Endometrial microvascular endothelial cells (primary cell): ENCODE measurements around the gene NECTIN2. TPM values are rescaled to one million over a fixed set of nuclear protein-coding genes. Genes with fewer than 3 reads are reported as not detected.
"Not testable (repeated sequence)": the region's sequence is repeated elsewhere in the genome, so short reads cannot be mapped to it uniquely, and the experiment has no call there.

Experiments used
- in situ Hi-C: cut with HindIII; loops from 2 replicates; pipeline ENCODE4 v1.10.0; 2017; ENCODE audit warnings: low sequenced_read_pairs, low pct_unique_long_range_greater_than_20kb; ENCODE audit errors: inconsistent ontology term
- total RNA-seq: library from RNA; depleted of rRNA; stranded (reverse); fragments of >200 nt; gene quantifications from one replicate; pipeline ENCODE4 v1.2.3, GENCODE V29; 2015; ENCODE audit errors: inconsistent ontology term

Gene NECTIN2
- total RNA-seq, 1 donor from 2014 or later = 307 TPM

DNA sequence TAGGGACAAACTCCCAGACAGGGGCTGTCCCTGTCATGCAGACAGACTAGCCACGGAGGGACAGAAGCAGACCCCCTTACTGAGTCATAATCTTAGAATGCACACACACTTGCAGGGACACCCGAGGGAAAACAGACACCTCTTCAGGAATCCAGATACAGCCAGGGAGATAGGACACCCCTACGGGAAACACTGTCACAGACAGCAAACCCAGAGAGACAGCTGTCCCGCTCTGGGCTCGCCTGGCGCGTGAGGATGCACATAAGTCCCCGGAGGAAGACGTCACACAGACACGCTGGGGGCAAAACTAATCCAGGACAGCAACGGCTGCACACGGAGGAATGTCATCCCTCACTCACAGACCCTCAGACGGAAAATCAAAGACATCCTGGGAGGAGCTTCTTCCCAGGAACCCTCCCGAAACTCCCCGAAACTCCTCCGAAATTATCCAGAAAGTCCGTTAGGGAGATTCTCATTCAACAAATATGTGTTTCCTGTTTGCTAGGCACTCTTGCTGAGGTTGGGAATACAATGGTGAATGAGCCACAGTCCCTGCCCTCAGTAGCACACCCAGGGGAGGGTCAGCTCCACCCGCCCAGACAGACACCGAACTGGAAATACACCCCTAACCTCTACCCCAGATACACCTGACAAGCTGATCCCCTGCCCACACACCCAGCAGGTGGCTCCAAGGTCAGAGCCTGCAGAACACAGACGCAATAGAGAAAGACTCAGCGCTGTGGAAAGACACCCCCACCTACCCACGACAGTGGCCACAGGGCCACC lies 29.8 kb downstream of the NECTIN2 start:
- in situ Hi-C loops = no loop called here

DNA sequence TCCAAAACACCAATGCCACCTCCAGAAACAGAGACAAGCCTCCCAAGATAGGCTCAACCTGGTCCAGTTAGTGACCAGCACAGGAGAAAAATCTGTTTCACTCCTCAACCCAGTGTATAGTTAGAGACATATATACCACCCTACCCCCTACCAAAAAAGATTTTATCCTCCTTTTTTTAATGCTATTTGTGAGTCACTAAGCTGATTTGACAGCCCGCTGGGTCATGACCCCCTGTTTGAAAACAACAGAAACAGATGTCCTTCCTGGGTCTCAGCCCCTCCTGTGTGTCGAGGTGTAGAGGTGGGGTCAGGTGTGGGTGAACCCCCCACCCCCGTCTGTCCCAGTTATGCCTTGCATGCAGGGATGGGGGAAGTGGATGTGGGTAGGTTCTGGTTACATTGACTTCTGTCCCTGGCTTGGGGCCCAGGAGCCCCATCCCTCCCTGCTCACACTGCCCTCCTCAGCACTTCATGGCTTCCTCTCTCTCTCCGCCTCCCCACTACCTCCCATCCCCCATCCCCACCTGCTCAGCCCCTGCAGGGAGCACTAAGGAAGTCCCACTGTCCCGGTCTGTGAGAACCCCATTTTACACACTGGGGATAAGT lies 30.9 kb downstream of the NECTIN2 start:
- in situ Hi-C loops = no loop called here

DNA sequence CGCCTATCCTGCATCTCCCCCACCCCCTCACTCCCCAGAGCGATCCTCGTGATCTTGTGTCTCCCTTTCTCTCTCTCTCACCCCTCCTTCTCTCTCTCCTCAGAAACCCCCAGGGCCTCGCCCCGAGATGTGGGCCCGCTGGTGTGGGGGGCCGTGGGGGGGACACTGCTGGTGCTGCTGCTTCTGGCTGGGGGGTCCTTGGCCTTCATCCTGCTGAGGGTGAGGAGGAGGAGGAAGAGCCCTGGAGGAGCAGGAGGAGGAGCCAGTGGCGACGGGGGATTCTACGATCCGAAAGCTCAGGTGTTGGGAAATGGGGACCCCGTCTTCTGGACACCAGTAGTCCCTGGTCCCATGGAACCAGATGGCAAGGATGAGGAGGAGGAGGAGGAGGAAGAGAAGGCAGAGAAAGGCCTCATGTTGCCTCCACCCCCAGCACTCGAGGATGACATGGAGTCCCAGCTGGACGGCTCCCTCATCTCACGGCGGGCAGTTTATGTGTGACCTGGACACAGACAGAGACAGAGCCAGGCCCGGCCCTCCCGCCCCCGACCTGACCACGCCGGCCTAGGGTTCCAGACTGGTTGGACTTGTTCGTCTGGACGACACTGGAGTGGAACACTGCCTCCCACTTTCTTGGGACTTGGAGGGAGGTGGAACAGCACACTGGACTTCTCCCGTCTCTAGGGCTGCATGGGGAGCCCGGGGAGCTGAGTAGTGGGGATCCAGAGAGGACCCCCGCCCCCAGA lies 32.2 kb downstream of the NECTIN2 start:
- in situ Hi-C loops = no loop called here

- in situ Hi-C loops = no loop called here
Measured at GRCh38 chr19:44879309-44880065, 33.4 kb downstream of the NECTIN2 start.

DNA sequence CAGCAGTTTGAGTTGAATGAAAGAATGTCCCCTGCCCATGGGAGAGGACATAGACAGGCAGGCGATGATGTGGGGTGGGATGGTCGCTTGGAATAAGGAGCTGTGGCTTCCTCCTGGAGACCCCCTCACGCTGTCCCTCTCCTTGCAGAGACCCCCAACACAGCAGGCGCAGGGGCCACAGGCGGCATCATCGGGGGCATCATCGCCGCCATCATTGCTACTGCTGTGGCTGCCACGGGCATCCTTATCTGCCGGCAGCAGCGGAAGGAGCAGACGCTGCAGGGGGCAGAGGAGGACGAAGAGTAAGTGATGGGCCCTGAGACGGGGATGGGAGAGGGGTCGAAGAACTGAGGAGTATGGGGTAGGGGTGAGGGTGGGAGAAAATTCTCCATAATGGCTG lies 36.0 kb downstream of the NECTIN2 start:
- in situ Hi-C loops = no loop called here

GRCh38 chr19:44882619-44883397 lies 36.7 kb downstream of the NECTIN2 start:
- in situ Hi-C loops = not testable (repeated sequence)

- in situ Hi-C loops = no loop called here
Measured at GRCh38 chr19:44883922-44884321, 37.8 kb downstream of the NECTIN2 start.

DNA sequence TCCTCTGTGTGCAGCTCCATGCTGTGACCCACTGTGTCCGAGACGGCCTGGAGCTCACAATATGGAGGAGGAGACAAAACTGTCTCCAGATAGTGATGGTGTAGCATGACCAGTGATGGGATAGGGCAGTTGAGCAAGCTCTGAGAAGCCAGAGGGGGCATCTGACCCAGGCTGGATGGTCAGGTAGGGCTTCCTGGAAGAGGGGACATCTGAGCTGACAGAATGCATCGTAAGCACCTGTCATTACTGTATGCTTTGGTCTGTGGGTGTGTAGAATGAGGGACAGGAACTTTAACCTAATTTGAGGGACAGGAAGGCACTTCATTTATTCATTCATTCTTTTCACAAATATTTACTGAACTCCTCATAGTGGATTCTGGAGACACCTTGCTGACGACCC lies 38.5 kb downstream of the NECTIN2 start:
- in situ Hi-C loops = no loop called here

GRCh38 chr19:44886141-44886540 lies 40.0 kb downstream of the NECTIN2 start:
- in situ Hi-C loops = no loop called here

- in situ Hi-C loops = no loop called here
Measured at GRCh38 chr19:44887648-44888047, 41.6 kb downstream of the NECTIN2 start.

DNA sequence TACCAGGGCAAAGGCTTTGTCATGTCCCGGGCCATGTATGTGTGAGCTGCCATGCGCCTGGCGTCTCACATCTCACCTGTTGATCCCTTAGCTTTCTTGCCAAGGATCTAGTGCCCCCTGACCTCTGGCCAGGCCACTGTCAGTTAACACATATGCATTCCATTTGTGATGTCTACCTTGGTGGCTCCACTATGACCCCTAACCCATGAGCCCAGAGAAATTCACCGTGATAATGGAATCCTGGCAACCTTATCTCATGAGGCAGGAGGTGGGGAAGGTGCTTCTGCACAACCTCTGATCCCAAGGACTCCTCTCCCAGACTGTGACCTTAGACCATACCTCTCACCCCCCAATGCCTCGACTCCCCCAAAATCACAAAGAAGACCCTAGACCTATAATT lies 42.2 kb downstream of the NECTIN2 start:
- in situ Hi-C loops = not testable (repeated sequence)

DNA sequence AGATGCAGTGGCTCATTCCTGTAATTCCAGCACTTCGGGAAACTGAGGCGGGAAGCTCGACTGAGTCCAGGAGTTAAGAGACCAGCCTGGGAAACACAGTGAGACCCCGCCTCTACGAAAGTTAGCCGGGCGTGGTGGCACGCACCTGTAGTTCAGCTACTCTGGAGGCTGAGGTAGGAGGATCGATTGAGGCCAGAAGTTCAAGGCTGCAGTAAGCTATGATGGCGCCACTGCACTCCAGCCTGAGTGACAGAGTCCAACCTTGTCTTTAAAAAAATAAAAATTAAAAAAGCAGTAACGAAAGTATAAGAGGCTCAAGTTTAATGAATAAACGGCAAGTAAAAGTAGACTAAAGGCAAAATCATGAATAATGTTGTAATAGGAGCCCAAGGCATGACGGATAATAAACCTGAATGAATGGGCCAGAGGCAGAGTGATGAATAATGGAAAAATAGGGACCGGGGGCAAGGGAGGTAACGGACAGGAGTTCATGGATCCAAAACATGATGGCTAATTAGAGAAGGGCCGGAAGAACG lies 43.8 kb downstream of the NECTIN2 start:
- in situ Hi-C loops = no loop called here

GRCh38 chr19:44890366-44891015 lies 44.4 kb downstream of the NECTIN2 start:
- in situ Hi-C loops = no loop called here

DNA sequence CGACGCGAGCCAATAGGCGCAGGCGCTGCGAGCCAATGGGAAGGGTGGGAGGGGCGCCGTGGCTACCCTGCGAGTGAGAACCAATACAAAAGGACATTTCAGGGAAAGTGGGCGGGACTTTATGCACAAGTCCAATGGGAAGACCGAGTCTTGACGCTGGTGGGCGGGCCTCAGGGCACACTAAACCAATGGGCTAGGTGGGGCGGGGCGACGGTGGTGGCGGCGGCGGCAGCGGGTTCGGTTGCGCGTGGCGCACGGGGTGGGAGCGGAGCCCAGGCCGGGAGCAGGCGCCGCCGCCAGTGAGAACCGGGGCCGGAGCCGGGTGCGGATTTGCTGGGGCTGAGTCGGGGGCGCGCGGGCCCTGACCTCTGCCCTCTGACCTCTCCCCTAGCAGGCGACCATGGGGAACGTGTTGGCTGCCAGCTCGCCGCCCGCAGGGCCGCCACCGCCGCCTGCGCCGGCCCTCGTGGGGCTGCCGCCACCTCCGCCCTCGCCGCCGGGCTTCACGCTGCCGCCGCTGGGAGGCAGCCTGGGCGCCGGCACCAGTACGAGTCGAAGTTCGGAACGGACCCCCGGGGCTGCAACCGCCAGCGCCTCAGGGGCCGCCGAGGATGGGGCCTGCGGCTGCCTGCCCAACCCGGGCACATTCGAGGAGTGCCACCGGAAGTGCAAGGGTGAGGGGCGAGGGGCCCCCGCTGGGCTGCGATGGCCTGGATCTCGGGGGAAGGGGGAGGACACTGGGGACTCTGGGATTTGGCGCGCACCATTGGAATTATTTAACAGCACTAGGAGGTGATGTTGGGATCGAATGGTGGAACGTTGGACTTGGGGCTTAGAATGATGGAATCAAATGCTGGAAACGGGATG lies 45.2 kb downstream of the NECTIN2 start, which contains the start of gene TOMM40:
TOMM40 (plus strand) TSS at position 239 of the 867 bp plus-strand sequence; CDS start at position 401, 162 bp downstream.
- in situ Hi-C loops = no loop called here

- in situ Hi-C loops = no loop called here
Measured at GRCh38 chr19:44892932-44893331, 46.8 kb downstream of the NECTIN2 start.

GRCh38 chr19:44893332-44894051 lies 47.4 kb downstream of the NECTIN2 start:
- in situ Hi-C loops = no loop called here
